Tibial artery (tissue), 4 donors: Measurements from ENCODE around the gene PPP2R2C.

Experiments
- DNase-seq, 2 donors: peaks; one replicate each; pipeline ENCODE4 v3.0.0-alpha.2; 2019
- H3K27ac ChIP-seq, 2 donors: fragments of 200-600 bp; sonication (generic) in 1 of 2; 1 replicate in 1 of 2; 2 replicates in 1 of 2; pipeline ENCODE4 v1.5.1; 2018 to 2019; ENCODE audit warnings: mild to moderate bottlenecking in 1 of 2
- H3K27me3 ChIP-seq, 2 donors: fragments of 200-600 bp; sonication (generic) in 1 of 2; one replicate each; pipeline versions ENCODE4 v1.5.1 to v1.6.0; 2016 to 2019
- H3K36me3 ChIP-seq, 3 donors: fragments of 200-600 bp; sonication (generic) in 2 of 3; one replicate each; pipeline ENCODE4 v1.5.1; 2016 to 2019; ENCODE audit warnings: mild to moderate bottlenecking in 2 of 3
- H3K4me1 ChIP-seq, 4 donors: fragments of 200-600 bp; sonication (generic) in 2 of 4; 1 replicate in 3 of 4; 2 replicates in 1 of 4; pipeline ENCODE4 v1.5.1; 2016 to 2019
- H3K4me3 ChIP-seq, 2 donors: fragments of 200-600 bp; sonication (generic) in 1 of 2; 1 replicate in 1 of 2; 2 replicates in 1 of 2; pipeline ENCODE4 v1.5.1; 2018 to 2019; ENCODE audit warnings: mild to moderate bottlenecking in 2 of 2
- H3K9me3 ChIP-seq, 3 donors: fragments of 200-600 bp; sonication (generic) in 1 of 3; one replicate each; pipeline ENCODE4 v1.5.1; 2016 to 2019
- CTCF ChIP-seq, 2 experiments: fragments of 200-600 bp in 1 of 2; fragments of 450-650 bp in 1 of 2; IDR thresholded peaks; one replicate each; pipeline ENCODE4 v1.5.1; 2017 to 2019; ENCODE audit warnings: antibody characterized with exemption in 2 of 2, mild to moderate bottlenecking in 1 of 2, moderate library complexity in 1 of 2
- intact Hi-C: fragments of 100-400 bp; cut with DNase I; formaldehyde crosslinking; loops from one replicate; pipeline ENCODE4 v1.15.0; 2023; ENCODE audit warnings: low total_unique reads

The PPP2R2C gene

GRCh38 chr4:6435010-6435409, 37.4 kb downstream of the PPP2R2C start:
- no peak for TF ChIP-seq CTCF (IDR thresholded peaks at IDR 0.05)
- intact Hi-C loops: no loop called here
- Histone ChIP-seq H3K9me3 (peaks cover 0 to 18% (median 11%) of the 10 kb centered on the region in 3 donors), H3K27ac (no peak overlapping the region), H3K4me3 (no peak overlapping the region), H3K36me3 (no peaks in the 10 kb centered on the region), H3K4me1 (no peaks in the 10 kb centered on the region), H3K27me3 (peaks cover 0 to 5% of the 10 kb centered on the region in 2 donors)
- no peak for DNase-seq

DNA sequence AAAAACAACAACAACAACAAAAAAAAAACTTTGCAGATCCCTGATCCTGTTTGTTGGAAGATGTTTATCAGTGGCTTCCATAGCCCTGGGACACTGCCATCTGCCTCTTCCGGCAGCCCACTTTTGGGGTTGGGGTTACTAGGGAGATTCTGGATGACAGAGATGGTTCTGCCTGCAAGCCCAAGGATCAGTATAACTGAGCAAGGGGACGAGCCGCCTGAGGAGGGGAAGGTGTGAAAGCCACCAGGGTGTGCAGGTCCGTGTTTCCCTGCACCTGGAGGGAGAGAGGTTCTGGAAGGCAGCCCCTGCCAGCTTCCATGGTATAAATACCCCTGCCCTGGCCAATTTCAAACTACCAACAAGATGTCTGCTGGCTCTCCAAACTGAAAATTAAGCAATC, 41.5 kb downstream of the PPP2R2C start:
- intact Hi-C loops: no loop called here
- H3K9me3 ChIP-seq: peaks cover 0 to 15% (median 11%) of the 10 kb centered on the region in 3 donors
- no peak overlapping the region for H3K27ac ChIP-seq
- no peak overlapping the region for H3K4me3 ChIP-seq
- no peak for TF ChIP-seq CTCF (IDR thresholded peaks at IDR 0.05)
- no peaks in the 10 kb centered on the region for H3K36me3 ChIP-seq
- H3K4me1 ChIP-seq: no peaks in the 10 kb centered on the region
- DNase-seq: no peak
- H3K27me3 ChIP-seq: peaks cover 0 to 10% of the 10 kb centered on the region in 2 donors

DNA sequence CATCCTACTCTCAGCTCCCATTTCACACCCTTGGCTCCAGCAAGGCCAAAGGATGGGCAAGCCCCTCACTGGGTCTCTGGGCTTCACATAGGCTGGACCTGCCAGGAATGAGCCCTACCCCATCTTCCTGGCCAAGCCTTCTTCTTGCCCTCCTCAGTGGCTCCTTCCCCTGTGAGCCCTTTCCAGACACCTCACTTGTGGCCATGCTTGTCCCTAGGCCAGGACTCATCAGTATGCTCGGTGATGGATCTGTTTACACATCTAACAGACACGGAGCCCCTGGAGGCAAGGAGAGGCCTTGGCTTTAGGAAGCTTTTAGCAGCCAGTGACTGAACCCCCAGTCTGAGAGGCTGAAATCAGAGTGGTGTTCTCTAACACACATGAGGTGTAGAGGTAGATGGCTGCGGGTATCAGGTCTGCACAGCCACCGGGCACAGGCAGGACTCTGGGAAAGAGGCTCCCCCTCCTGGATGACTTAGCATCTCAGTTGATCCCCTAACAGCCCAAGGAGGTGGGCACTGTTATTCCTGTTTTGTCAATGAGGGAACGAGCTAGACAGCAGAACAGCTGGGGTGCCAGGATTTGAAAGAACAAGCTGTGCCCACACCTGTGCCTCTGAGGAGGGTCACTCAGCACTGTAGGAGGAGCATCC, 44.8 kb downstream of the PPP2R2C start:
- Histone ChIP-seq H3K4me3 (no peak overlapping the region), H3K27me3 (peaks cover 0 to 24% of the 10 kb centered on the region in 2 donors), H3K4me1 (no peaks in the 10 kb centered on the region), H3K9me3 (no peaks in the 10 kb centered on the region), H3K27ac (no peak overlapping the region), H3K36me3 (no peaks in the 10 kb centered on the region)
- intact Hi-C loops: no loop called here
- TF ChIP-seq CTCF (IDR thresholded peaks at IDR 0.05): no peak
- no peak for DNase-seq

DNA sequence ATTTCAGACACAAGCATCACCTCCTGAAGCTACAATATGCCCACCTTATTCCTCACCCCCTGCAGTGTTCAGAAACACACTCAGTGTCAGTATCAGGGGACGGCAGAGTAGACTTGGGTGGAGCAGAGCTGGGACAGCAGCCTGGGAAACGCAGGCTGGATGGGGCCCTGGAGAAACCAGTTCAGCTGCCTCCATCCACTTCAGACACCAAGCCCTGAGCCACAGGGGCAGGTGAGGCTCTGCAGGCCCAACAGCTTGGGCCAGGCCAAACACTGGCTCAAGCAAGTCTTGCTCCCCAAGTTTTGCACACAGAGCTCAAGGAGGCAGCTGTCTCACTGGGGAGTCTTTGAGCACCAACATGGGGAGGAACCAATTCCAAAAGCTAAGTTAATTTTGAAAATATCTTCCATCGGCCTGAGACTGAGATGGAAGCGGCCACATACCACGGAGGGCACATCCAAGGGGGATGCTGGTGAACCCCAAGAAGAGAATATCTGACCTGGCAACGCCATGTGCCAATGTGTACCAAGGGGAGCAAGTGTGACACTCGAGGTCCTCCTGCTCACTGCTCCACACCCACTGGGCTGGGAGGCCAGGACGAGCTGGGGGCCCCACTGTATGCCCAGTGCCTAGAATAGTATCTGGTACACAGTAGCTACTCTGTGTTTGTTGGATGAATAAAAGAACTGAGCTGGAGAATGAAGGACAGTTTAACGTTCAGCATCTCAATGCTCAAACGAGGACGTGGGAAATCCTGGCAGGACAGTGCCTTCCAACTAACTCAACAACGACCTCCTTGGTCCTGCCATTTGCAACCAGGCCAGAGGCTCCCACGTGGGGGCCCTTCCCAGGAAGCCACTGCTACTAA, 45.6 kb downstream of the PPP2R2C start:
- Histone ChIP-seq H3K9me3 (no peaks in the 10 kb centered on the region), H3K4me3 (no peak overlapping the region), H3K4me1 (no peaks in the 10 kb centered on the region), H3K27me3 (peaks cover 0 to 24% of the 10 kb centered on the region in 2 donors), H3K27ac (no peak overlapping the region), H3K36me3 (no peaks in the 10 kb centered on the region)
- intact Hi-C loops: no loop called here
- DNase-seq: no peak
- no peak for TF ChIP-seq CTCF (IDR thresholded peaks at IDR 0.05)

GRCh38 chr4:6425911-6426310, 46.5 kb downstream of the PPP2R2C start:
- no peak for DNase-seq
- intact Hi-C loops: no loop called here
- Histone ChIP-seq H3K4me3 (no peak overlapping the region), H3K27me3 (peaks cover 0 to 24% of the 10 kb centered on the region in 2 donors), H3K36me3 (no peaks in the 10 kb centered on the region), H3K4me1 (no peaks in the 10 kb centered on the region), H3K9me3 (no peaks in the 10 kb centered on the region), H3K27ac (no peak overlapping the region)
- no peak for TF ChIP-seq CTCF (IDR thresholded peaks at IDR 0.05)
